MM.1S (cell line): ENCODE results near the gene PCDH17.

Experiments used
- DNase-seq: peaks from one replicate; pipeline ENCODE4 v3.0.0-alpha.2; 2015
- H2AFZ ChIP-seq: fragments of 300-600 bp; sonication (generic); 2 replicates; pipeline ENCODE4 v1.6.0; 2016; ENCODE audit warnings: antibody characterized with exemption, low read length
- H3F3A ChIP-seq: fragments of 300-600 bp; sonication (generic); 2 replicates; pipeline ENCODE4 v1.6.1; 2016; ENCODE audit warnings: mild to moderate bottlenecking, antibody characterized with exemption, low read length, moderate library complexity, mixed read lengths; ENCODE audit not compliant: insufficient read depth
- H3K27ac ChIP-seq: fragments of 300-600 bp; sonication (generic); 2 replicates; pipeline ENCODE4 v1.5.1; 2016; ENCODE audit warnings: mild to moderate bottlenecking, low read length
- H3K27me3 ChIP-seq: fragments of 300-600 bp; sonication (generic); replicated peaks from 2 replicates; pipeline ENCODE4 v1.6.0; 2016; ENCODE audit warnings: low read length; ENCODE audit not compliant: insufficient read depth
- H3K36me3 ChIP-seq: fragments of 300-600 bp; sonication (generic); replicated peaks from 2 replicates; pipeline ENCODE4 v1.6.1; 2016; ENCODE audit warnings: mild to moderate bottlenecking, low read length, mixed read lengths; ENCODE audit not compliant: insufficient read depth
- H3K4me1 ChIP-seq: fragments of 300-600 bp; sonication (generic); 2 replicates; pipeline ENCODE4 v1.6.1; 2016; ENCODE audit warnings: low read length, mixed read lengths
- H3K4me2 ChIP-seq: fragments of 300-600 bp; sonication (generic); 2 replicates; pipeline ENCODE4 v1.6.0; 2016; ENCODE audit warnings: low read depth, low read length
- H3K4me3 ChIP-seq: fragments of 300-600 bp; sonication (generic); 2 replicates; pipeline ENCODE4 v1.5.1; 2016; ENCODE audit warnings: low read length, mixed read lengths
- H3K79me2 ChIP-seq: fragments of 300-600 bp; sonication (generic); 2 replicates; pipeline ENCODE4 v1.6.1; 2016; ENCODE audit warnings: mixed run types, low read length, mixed read lengths
- H3K9ac ChIP-seq: fragments of 300-600 bp; sonication (generic); 2 replicates; pipeline ENCODE4 v1.6.1; 2016; ENCODE audit warnings: low read length, mixed read lengths
- H3K9me2 ChIP-seq: fragments of 300-600 bp; sonication (generic); replicated peaks from 2 replicates; pipeline ENCODE4 v1.6.1; 2016; ENCODE audit warnings: mild to moderate bottlenecking, low read length, mixed read lengths; ENCODE audit not compliant: insufficient read depth
- H3K9me3 ChIP-seq: fragments of 300-600 bp; sonication (generic); replicated peaks from 2 replicates; pipeline ENCODE4 v1.6.1; 2016; ENCODE audit warnings: mild to moderate bottlenecking, low read length, mixed read lengths; ENCODE audit not compliant: insufficient read depth
- H4K20me1 ChIP-seq: fragments of 300-600 bp; sonication (generic); 2 replicates; pipeline ENCODE4 v1.6.1; 2016; ENCODE audit warnings: mild to moderate bottlenecking, low read length, moderate library complexity, mixed read lengths; ENCODE audit not compliant: insufficient read depth
- CTCF ChIP-seq: fragments of 300-600 bp; sonication (generic); IDR thresholded peaks from 2 replicates; pipeline ENCODE4 v1.5.1; 2016; ENCODE audit warnings: antibody characterized with exemption, low read length, mixed read lengths
- EZH2 ChIP-seq: fragments of 300-600 bp; sonication (generic); optimal IDR thresholded peaks from 2 replicates; pipeline ENCODE3; 2017; ENCODE audit warnings: low read depth, mild to moderate bottlenecking, antibody characterized with exemption, low read length, mixed read lengths
- EZH2phosphoT487 ChIP-seq: fragments of 300-600 bp; sonication (generic); IDR thresholded peaks from 2 replicates; pipeline ENCODE4 v1.6.1; 2018; ENCODE audit warnings: antibody characterized with exemption, low read length

Gene PCDH17

GRCh38 chr13:57636816-57637215 is 5.3 kb downstream of the PCDH17 start:
- H3K27me3 ChIP-seq = no peaks in the 10 kb centered on the region

GRCh38 chr13:57637515-57637914 is 6.0 kb downstream of the PCDH17 start:
- Histone ChIP-seq H3K9ac (no peak overlapping the region), H4K20me1 (no peaks in the 10 kb centered on the region), H3K27ac (no peak overlapping the region), H3F3A (no peaks in the 10 kb centered on the region), H2AFZ (no peak overlapping the region), H3K27me3 (no peaks in the 10 kb centered on the region), H3K4me1 (no peaks in the 10 kb centered on the region), H3K79me2 (no peaks in the 10 kb centered on the region), H3K9me3 (no peaks in the 10 kb centered on the region), H3K4me3 (no peak overlapping the region), H3K36me3 (no peaks in the 10 kb centered on the region), H3K4me2 (no peak overlapping the region), H3K9me2 (no peaks in the 10 kb centered on the region)
- no peak for TF ChIP-seq EZH2phosphoT487
- no peak for TF ChIP-seq EZH2
- TF ChIP-seq CTCF = no peak
- no peak for DNase-seq

More at GRCh38 chr13:57636816-57637215, 5.3 kb downstream of the PCDH17 start:
- no peak overlapping the region for H2AFZ ChIP-seq
- no peaks in the 10 kb centered on the region for H4K20me1 ChIP-seq
- H3K9ac ChIP-seq = no peak overlapping the region
- no peaks in the 10 kb centered on the region for H3F3A ChIP-seq
- no peaks in the 10 kb centered on the region for H3K9me3 ChIP-seq
- no peaks in the 10 kb centered on the region for H3K4me1 ChIP-seq
- no peak overlapping the region for H3K27ac ChIP-seq
- no peaks in the 10 kb centered on the region for H3K9me2 ChIP-seq
- no peak overlapping the region for H3K4me2 ChIP-seq
- H3K4me3 ChIP-seq = no peak overlapping the region
- TF ChIP-seq EZH2 (no peak), CTCF (no peak), EZH2phosphoT487 (no peak)
- no peak for DNase-seq
- no peaks in the 10 kb centered on the region for H3K36me3 ChIP-seq
- no peaks in the 10 kb centered on the region for H3K79me2 ChIP-seq

- no peaks in the 10 kb centered on the region for H4K20me1 ChIP-seq
- H3K4me1 ChIP-seq = no peaks in the 10 kb centered on the region
- H3K27ac ChIP-seq = no peak overlapping the region
- DNase-seq = no peak
- H3K79me2 ChIP-seq = no peaks in the 10 kb centered on the region
- H3K9me2 ChIP-seq = no peaks in the 10 kb centered on the region
- H3K9ac ChIP-seq = no peak overlapping the region
- H3K9me3 ChIP-seq = no peaks in the 10 kb centered on the region
- no peak overlapping the region for H3K4me3 ChIP-seq
- no peaks in the 10 kb centered on the region for H3K27me3 ChIP-seq
- no peaks in the 10 kb centered on the region for H3K36me3 ChIP-seq
- TF ChIP-seq EZH2phosphoT487 = no peak
- TF ChIP-seq EZH2 = no peak
- no peak for TF ChIP-seq CTCF
- H3K4me2 ChIP-seq = no peak overlapping the region
- H2AFZ ChIP-seq = no peak overlapping the region
- no peaks in the 10 kb centered on the region for H3F3A ChIP-seq
Observed at GRCh38 chr13:57638186-57638890, 6.8 kb downstream of the PCDH17 start.
